Smooth muscle cell (in vitro differentiated cells): ENCODE data around the gene ADARB2. TPM values are rescaled to one million over a fixed set of nuclear protein-coding genes. Genes with fewer than 3 reads are reported as not detected.

Experiments
- DNase-seq: peaks from one replicate; lab custom pipeline; 2025; ENCODE audit not compliant: unreplicated experiment; lab: John Stamatoyannopoulos, UW
- H2AFZ ChIP-seq: fragments of 200-600 bp; sonication (generic); 2 replicates; pipeline ENCODE4 v1.6.0; 2016; ENCODE audit warnings: antibody characterized with exemption, low read depth, mild to moderate bottlenecking
- H3F3A ChIP-seq: fragments of 200-600 bp; sonication (generic); 2 replicates; pipeline ENCODE4 v1.6.0; 2017; ENCODE audit warnings: antibody characterized with exemption, low read depth
- H3K27ac ChIP-seq: fragments of 200-600 bp; sonication (generic); 2 replicates; pipeline ENCODE4 v1.5.1; 2016; ENCODE audit warnings: low read depth, mild to moderate bottlenecking
- H3K27me3 ChIP-seq: fragments of 200-600 bp; sonication (generic); 2 replicates; pipeline ENCODE4 v1.6.1; 2016; ENCODE audit warnings: low read depth, mild to moderate bottlenecking
- H3K36me3 ChIP-seq: fragments of 200-600 bp; sonication (generic); 2 replicates; pipeline ENCODE4 v1.5.1; 2016; ENCODE audit warnings: low read depth
- H3K4me1 ChIP-seq: fragments of 200-600 bp; sonication (generic); 2 replicates; pipeline ENCODE4 v1.5.1; 2016; ENCODE audit warnings: low read depth
- H3K4me2 ChIP-seq: fragments of 200-600 bp; sonication (generic); 2 replicates; pipeline ENCODE4 v1.6.0; 2016; ENCODE audit warnings: mild to moderate bottlenecking
- H3K4me3 ChIP-seq: fragments of 200-600 bp; sonication (generic); 2 replicates; pipeline ENCODE4 v1.5.1; 2016; ENCODE audit warnings: mild to moderate bottlenecking
- H3K79me2 ChIP-seq: fragments of 200-600 bp; sonication (generic); 2 replicates; pipeline ENCODE4 v1.6.0; 2016; ENCODE audit warnings: low read depth, mild to moderate bottlenecking
- H3K9ac ChIP-seq: fragments of 200-600 bp; sonication (generic); 2 replicates; pipeline ENCODE4 v1.6.0; 2016; ENCODE audit warnings: low read depth
- H3K9me3 ChIP-seq: fragments of 200-600 bp; sonication (generic); replicated peaks from 2 replicates; pipeline ENCODE4 v1.5.1; 2016; ENCODE audit warnings: low read depth
- H4K20me1 ChIP-seq: fragments of 200-600 bp; sonication (generic); 2 replicates; pipeline ENCODE4 v1.6.0; 2016; ENCODE audit warnings: low read depth
- CTCF ChIP-seq: fragments of 200-600 bp; sonication (generic); IDR thresholded peaks from 2 replicates; pipeline ENCODE4 v1.5.1; 2017; ENCODE audit warnings: borderline replicate concordance, mild to moderate bottlenecking, antibody characterized with exemption; ENCODE audit not compliant: insufficient read depth, poor library complexity, severe bottlenecking
- WGBS: methylation state at CpG from one replicate; pipeline ENCODE4 v1.1.7; 2016; ENCODE audit warnings: low lambda C conversion rate; 5-methylcytosine and 5-hydroxymethylcytosine counted together
- polyA plus RNA-seq: library from polyadenylated mRNA; unstranded; fragments of >200 nt; fragmentation: Nextera tagmentation; extraction: Ambion mirVana; gene quantifications from 2 replicates; pipeline ENCODE4 v1.2.1, GENCODE V29; 2016
- total RNA-seq: library from RNA; depleted of rRNA; stranded (reverse); fragments of >200 nt; gene quantifications from 2 replicates; pipeline ENCODE4 v1.2.3, GENCODE V29; 2014

Gene ADARB2
- total and polyA plus RNA-seq, 2 experiments from 2014 or later = 0.13 to 0.39 TPM

DNA sequence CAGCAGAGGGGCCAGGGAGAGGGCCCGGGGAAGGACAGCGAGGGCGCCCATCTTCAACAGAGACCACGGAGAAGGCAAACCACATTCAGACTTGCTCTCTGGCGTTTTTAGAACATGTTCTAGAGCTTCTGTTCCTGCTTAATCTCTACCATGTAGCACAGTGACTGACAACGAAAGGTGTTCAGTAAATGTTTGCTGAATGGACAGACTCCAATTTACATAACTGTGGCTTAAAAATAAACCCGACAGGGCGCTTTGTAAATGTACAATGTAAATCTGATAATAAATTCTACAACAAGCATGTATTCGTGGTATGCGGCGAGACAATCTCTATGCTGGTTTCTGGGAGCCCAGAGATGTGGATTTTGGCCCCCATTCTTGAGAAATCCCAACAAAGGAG, 10.5 kb downstream of the ADARB2 start:
- Histone ChIP-seq H3K9me3 (no peaks in the 10 kb centered on the region), H3K27me3 (peaks cover 29% of the 10 kb centered on the region), H3K36me3 (no peaks in the 10 kb centered on the region), H4K20me1 (no peaks in the 10 kb centered on the region), H2AFZ (no peak overlapping the region), H3K79me2 (no peaks in the 10 kb centered on the region), H3K4me3 (no peak overlapping the region), H3F3A (no peaks in the 10 kb centered on the region), H3K4me2 (no peak overlapping the region), H3K4me1 (no peaks in the 10 kb centered on the region), H3K9ac (no peak overlapping the region), H3K27ac (no peak overlapping the region)
- DNase-seq = no peak
- no peak for TF ChIP-seq CTCF
- 90% methylated on average over 11 of the region's 11 CpGs for WGBS

- Histone ChIP-seq H3K27me3 (peaks cover 29% of the 10 kb centered on the region), H3K27ac (no peak overlapping the region), H3K79me2 (no peaks in the 10 kb centered on the region), H3K4me1 (no peaks in the 10 kb centered on the region), H3K9me3 (no peaks in the 10 kb centered on the region), H2AFZ (no peak overlapping the region), H3K4me3 (no peak overlapping the region), H4K20me1 (no peaks in the 10 kb centered on the region), H3K36me3 (no peaks in the 10 kb centered on the region), H3K9ac (no peak overlapping the region), H3F3A (no peaks in the 10 kb centered on the region), H3K4me2 (no peak overlapping the region)
- DNase-seq = no peak
- TF ChIP-seq CTCF = no peak
- WGBS = 91% methylated on average over 15 of the region's 15 CpGs
These were observed 12.3 kb downstream of the ADARB2 start for GRCh38 chr10:1724921-1725488.

DNA sequence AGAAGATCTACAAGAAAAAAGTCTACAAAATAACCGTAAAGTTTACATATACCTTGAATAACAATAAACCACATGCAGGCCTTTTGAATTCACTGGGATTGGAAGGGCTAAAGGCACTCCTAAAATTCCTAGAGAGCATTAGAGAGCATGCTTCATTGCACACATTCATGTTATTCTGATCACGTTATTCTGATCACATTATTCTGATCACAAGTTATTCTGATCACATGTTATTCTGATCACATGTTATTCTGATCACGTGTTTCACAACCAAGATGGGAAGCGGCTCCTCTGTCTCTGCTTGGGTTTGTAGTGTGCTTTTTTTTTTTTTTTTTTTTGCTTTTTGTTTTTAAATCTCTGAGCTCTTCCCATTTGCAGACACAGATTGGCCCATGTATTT, 20.5 kb downstream of the ADARB2 start:
- H3K36me3 ChIP-seq = no peaks in the 10 kb centered on the region
- no peaks in the 10 kb centered on the region for H3F3A ChIP-seq
- no peak overlapping the region for H2AFZ ChIP-seq
- H3K27ac ChIP-seq = no peak overlapping the region
- peaks cover 10% of the 10 kb centered on the region for H3K27me3 ChIP-seq
- no peaks in the 10 kb centered on the region for H3K4me1 ChIP-seq
- no peaks in the 10 kb centered on the region for H3K79me2 ChIP-seq
- DNase-seq = no peak
- no peak overlapping the region for H3K4me3 ChIP-seq
- H4K20me1 ChIP-seq = no peaks in the 10 kb centered on the region
- no peaks in the 10 kb centered on the region for H3K9me3 ChIP-seq
- no peak overlapping the region for H3K9ac ChIP-seq
- whole genome bisulfite sequencing = 68% methylated on average over 4 of the region's 4 CpGs
- TF ChIP-seq CTCF = no peak
- no peak overlapping the region for H3K4me2 ChIP-seq

DNA sequence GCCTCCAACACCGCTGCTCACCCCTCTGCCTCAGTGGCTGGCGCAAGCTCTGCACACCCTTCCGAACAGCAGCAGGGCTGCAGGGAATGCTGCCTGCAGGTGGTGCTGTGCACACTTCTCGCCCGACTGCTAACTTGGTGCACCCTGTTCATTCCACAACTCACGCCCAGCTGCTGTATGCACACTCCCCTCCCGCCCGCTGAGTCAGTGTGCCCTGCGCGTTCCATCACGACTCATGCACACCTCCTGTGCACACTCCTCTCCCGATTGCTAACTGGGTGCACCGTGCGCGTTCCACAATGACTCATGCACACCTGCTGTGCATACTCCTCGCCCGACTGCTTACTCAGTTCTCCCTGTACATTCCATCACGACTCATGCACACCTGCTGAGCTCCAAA, 21.5 kb downstream of the ADARB2 start:
- Histone ChIP-seq H3K27ac (no peak overlapping the region), H3K9ac (no peak overlapping the region), H3K9me3 (no peaks in the 10 kb centered on the region), H3F3A (no peaks in the 10 kb centered on the region), H4K20me1 (no peaks in the 10 kb centered on the region), H3K36me3 (no peaks in the 10 kb centered on the region), H3K27me3 (peaks cover 10% of the 10 kb centered on the region), H3K4me3 (no peak overlapping the region), H3K79me2 (no peaks in the 10 kb centered on the region), H2AFZ (no peak overlapping the region), H3K4me2 (no peak overlapping the region), H3K4me1 (no peaks in the 10 kb centered on the region)
- TF ChIP-seq CTCF = peak; percentile 27
- 23% methylated on average over 18 of the region's 18 CpGs for WGBS
- DNase-seq = no peak
